Parathyroid adenoma (tissue), 2 donors: ENCODE data around the gene ERVH48-1.

Experiments
- H2AFZ ChIP-seq: fragments of 300-600 bp; sonication (generic); one replicate; pipeline ENCODE4 v1.7.0; 2017; ENCODE audit warnings: antibody characterized with exemption, mild to moderate bottlenecking
- H3K27ac ChIP-seq: fragments of 300-600 bp; sonication (generic); one replicate; pipeline ENCODE4 v1.7.0; 2017
- H3K27me3 ChIP-seq: fragments of 300-600 bp; sonication (generic); one replicate; pipeline ENCODE4 v1.7.0; 2017; ENCODE audit warnings: low read length; ENCODE audit not compliant: control insufficient read depth, insufficient read depth
- H3K36me3 ChIP-seq: fragments of 300-600 bp; sonication (generic); one replicate; pipeline ENCODE4 v1.7.0; 2017; ENCODE audit warnings: low read length; ENCODE audit not compliant: control insufficient read depth, insufficient read depth
- H3K4me1 ChIP-seq: fragments of 300-600 bp; sonication (generic); one replicate; pipeline ENCODE4 v1.7.0; 2017; ENCODE audit warnings: control low read depth
- H3K4me2 ChIP-seq: fragments of 300-600 bp; sonication (generic); one replicate; pipeline ENCODE4 v1.7.0; 2017; ENCODE audit warnings: low read length
- H3K4me3 ChIP-seq: fragments of 300-600 bp; sonication (generic); one replicate; pipeline ENCODE4 v1.7.0; 2017; ENCODE audit warnings: low read depth, low read length
- H3K79me2 ChIP-seq: fragments of 300-600 bp; sonication (generic); one replicate; pipeline ENCODE4 v1.7.0; 2017; ENCODE audit warnings: control low read depth
- H3K9ac ChIP-seq: fragments of 300-600 bp; sonication (generic); one replicate; pipeline ENCODE4 v1.7.0; 2017; ENCODE audit warnings: mild to moderate bottlenecking
- H3K9me3 ChIP-seq: fragments of 300-600 bp; sonication (generic); one replicate; pipeline ENCODE4 v1.7.0; 2017; ENCODE audit warnings: low read length; ENCODE audit not compliant: control insufficient read depth
- TF ChIP-seq, protein P1 (sequence below): fragments of 300-600 bp; sonication (generic); IDR thresholded peaks from one replicate; pipeline ENCODE4 v1.7.0; 2017; ENCODE audit warnings: antibody characterized with exemption, mild to moderate bottlenecking
- donor health status: primary hyperparathyroidism.

Gene ERVH48-1

DNA sequence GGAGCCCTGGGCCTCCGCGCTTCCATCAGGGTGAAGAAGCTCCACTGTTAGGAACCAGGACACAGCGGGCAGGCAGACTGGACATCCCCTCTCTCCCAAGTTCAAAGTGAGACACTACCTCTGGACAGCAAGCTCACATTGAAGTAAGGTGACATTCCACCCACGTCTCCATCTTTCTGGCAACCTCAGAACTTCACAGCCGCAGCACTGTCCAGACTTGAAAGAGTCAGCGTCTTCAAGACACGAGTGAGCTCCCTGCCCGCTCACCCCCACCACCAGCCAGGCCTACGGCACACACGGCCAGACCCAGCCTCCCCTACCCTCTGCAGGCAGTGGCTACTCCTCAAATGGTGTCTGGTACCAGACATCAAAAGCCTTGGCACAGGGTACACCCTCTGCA lies 57.2 kb downstream of the ERVH48-1 start:
- no peaks in the 10 kb centered on the region for H3K4me1 ChIP-seq
- H3K27ac ChIP-seq, result no peak overlapping the region
- TF ChIP-seq, protein P1, sequence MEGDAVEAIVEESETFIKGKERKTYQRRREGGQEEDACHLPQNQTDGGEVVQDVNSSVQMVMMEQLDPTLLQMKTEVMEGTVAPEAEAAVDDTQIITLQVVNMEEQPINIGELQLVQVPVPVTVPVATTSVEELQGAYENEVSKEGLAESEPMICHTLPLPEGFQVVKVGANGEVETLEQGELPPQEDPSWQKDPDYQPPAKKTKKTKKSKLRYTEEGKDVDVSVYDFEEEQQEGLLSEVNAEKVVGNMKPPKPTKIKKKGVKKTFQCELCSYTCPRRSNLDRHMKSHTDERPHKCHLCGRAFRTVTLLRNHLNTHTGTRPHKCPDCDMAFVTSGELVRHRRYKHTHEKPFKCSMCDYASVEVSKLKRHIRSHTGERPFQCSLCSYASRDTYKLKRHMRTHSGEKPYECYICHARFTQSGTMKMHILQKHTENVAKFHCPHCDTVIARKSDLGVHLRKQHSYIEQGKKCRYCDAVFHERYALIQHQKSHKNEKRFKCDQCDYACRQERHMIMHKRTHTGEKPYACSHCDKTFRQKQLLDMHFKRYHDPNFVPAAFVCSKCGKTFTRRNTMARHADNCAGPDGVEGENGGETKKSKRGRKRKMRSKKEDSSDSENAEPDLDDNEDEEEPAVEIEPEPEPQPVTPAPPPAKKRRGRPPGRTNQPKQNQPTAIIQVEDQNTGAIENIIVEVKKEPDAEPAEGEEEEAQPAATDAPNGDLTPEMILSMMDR, result no peak
- H2AFZ ChIP-seq, result no peak overlapping the region
- no peak overlapping the region for H3K4me3 ChIP-seq
- H3K79me2 ChIP-seq, result no peaks in the 10 kb centered on the region
- no peak overlapping the region for H3K9ac ChIP-seq
- no peaks in the 10 kb centered on the region for H3K36me3 ChIP-seq
- no peaks in the 10 kb centered on the region for H3K27me3 ChIP-seq
- H3K9me3 ChIP-seq, result no peaks in the 10 kb centered on the region
- H3K4me2 ChIP-seq, result no peak overlapping the region
